ENCODE measurements around the gene ADAMTSL4. TPM values are rescaled to one million over a fixed set of nuclear protein-coding genes. Genes with fewer than 3 reads are reported as not detected.

ADAMTSL4 gene
- total and polyA plus RNA-seq, 10 donors = 2.8 to 19.1 (median 11.1) TPM

GRCh38 chr1:150551784-150552127, 2.5 kb downstream of the ADAMTSL4 start:
- DNase-seq = no peak
- peaks cover 0 to 31% (median 0%) of the 10 kb centered on the region in 6 donors for H3K36me3 ChIP-seq
- intact Hi-C loops (cut with DNase I; ENCODE audit: low total_unique reads) = no loop called here
- H3K4me1 ChIP-seq = peaks cover 30 to 77% (median 57%) of the 10 kb centered on the region in 6 donors
- peak overlapping the region in 1 of 8 donors; percentile 41 for H3K4me3 ChIP-seq
- H3K9me3 ChIP-seq = no peaks in the 10 kb centered on the region
- TF ChIP-seq CTCF (IDR thresholded peaks at IDR 0.05 in 8 of 11, conservative IDR thresholded peaks at IDR 0.05 in 3 of 11) (no peak), POLR2A (IDR thresholded peaks at IDR 0.05) (no peak), POLR2AphosphoS5 (IDR thresholded peaks at IDR 0.05) (no peak)
- 5 to 36% (median 11%) methylated on average over 1 of the region's 1 CpG for WGBS, 5 donors
- peak overlapping the region in 7 of 8 donors; percentile 11 to 86 (median 79) for H3K27ac ChIP-seq
- peaks cover 0 to 37% (median 0%) of the 10 kb centered on the region in 7 donors for H3K27me3 ChIP-seq (replicated peaks in 1 of 7)

- Histone ChIP-seq H3K27ac (peak overlapping the region in 7 of 8 donors; percentile 59 to 86 (median 79)), H3K9me3 (no peaks in the 10 kb centered on the region), H3K27me3 (replicated peaks in 1 of 7) (peaks cover 0 to 33% (median 0%) of the 10 kb centered on the region in 7 donors), H3K4me1 (peaks cover 30 to 83% (median 57%) of the 10 kb centered on the region in 6 donors), H3K4me3 (peak overlapping the region in 1 of 8 donors; percentile 41), H3K36me3 (peaks cover 0 to 37% (median 0%) of the 10 kb centered on the region in 6 donors)
- intact Hi-C loops (cut with DNase I; ENCODE audit: low total_unique reads) = no loop called here
- WGBS, 5 donors = 18 to 29% (median 24%) methylated on average over 12 to 13 of the region's 13 CpGs
- peak; percentile 91 for DNase-seq
- peak; percentile 76 to 82 (median 80) for TF ChIP-seq POLR2AphosphoS5 (IDR thresholded peaks at IDR 0.05)
- no peak for TF ChIP-seq POLR2A (IDR thresholded peaks at IDR 0.05)
- TF ChIP-seq CTCF (IDR thresholded peaks at IDR 0.05 in 8 of 11, conservative IDR thresholded peaks at IDR 0.05 in 3 of 11) = peak in 1 of 11 experiments; percentile 17
Observed at GRCh38 chr1:150552128-150552910, 3.1 kb downstream of the ADAMTSL4 start.

GRCh38 chr1:150552911-150553289, 3.7 kb downstream of the ADAMTSL4 start:
- H3K4me1 ChIP-seq = peaks cover 30 to 88% (median 61%) of the 10 kb centered on the region in 6 donors
- intact Hi-C loops (cut with DNase I; ENCODE audit: low total_unique reads) = no loop called here
- H3K27ac ChIP-seq = peak overlapping the region in 7 of 8 donors; percentile 59 to 86 (median 76)
- 76 to 89% (median 78%) methylated on average over 7 to 12 of the region's 12 CpGs for WGBS, 5 donors
- peak overlapping the region in 1 of 8 donors; percentile 41 for H3K4me3 ChIP-seq
- no peaks in the 10 kb centered on the region for H3K9me3 ChIP-seq
- peaks cover 0 to 43% (median 0%) of the 10 kb centered on the region in 6 donors for H3K36me3 ChIP-seq
- no peak for TF ChIP-seq CTCF (IDR thresholded peaks at IDR 0.05 in 8 of 11, conservative IDR thresholded peaks at IDR 0.05 in 3 of 11)
- TF ChIP-seq POLR2A (IDR thresholded peaks at IDR 0.05) = no peak
- TF ChIP-seq POLR2AphosphoS5 (IDR thresholded peaks at IDR 0.05) = no peak
- peak; percentile 78 for DNase-seq
- peaks cover 0 to 27% (median 0%) of the 10 kb centered on the region in 7 donors for H3K27me3 ChIP-seq (replicated peaks in 1 of 7)

Measured in spleen (tissue), 11 donors.